Nephron progenitor cell (in vitro differentiated cells): Measurements from ENCODE around the gene SLC34A1.

ENCODE experiments used
- DNase-seq: peaks from one replicate; pipeline ENCODE4 v3.0.0; 2021
- H3K27ac Mint-ChIP-seq: 2 replicates; pipeline ENCODE4 v1.8.0; 2021; ENCODE audit warnings: mild to moderate bottlenecking, moderate library complexity, mixed read lengths
- H3K27me3 Mint-ChIP-seq: 2 replicates; pipeline ENCODE4 v1.8.0; 2021; ENCODE audit warnings: mild to moderate bottlenecking, low read depth, mixed read lengths; ENCODE audit not compliant: poor library complexity
- H3K36me3 Mint-ChIP-seq: 2 replicates; pipeline ENCODE4 v1.8.0; 2021; ENCODE audit warnings: low read depth, mixed read lengths
- H3K4me1 Mint-ChIP-seq: 2 replicates; pipeline ENCODE4 v1.8.0; 2021; ENCODE audit warnings: mixed read lengths
- H3K4me3 Mint-ChIP-seq: 2 replicates; pipeline ENCODE4 v1.8.0; 2021; ENCODE audit warnings: mild to moderate bottlenecking, moderate library complexity, mixed read lengths
- H3K9me3 Mint-ChIP-seq: 2 replicates; pipeline ENCODE4 v1.8.0; 2021; ENCODE audit warnings: mild to moderate bottlenecking, moderate library complexity, mixed read lengths
- CTCF ChIP-seq: fragments of 200-600 bp; sonication (generic); IDR thresholded peaks from 2 replicates; pipeline ENCODE4 v1.5.0; 2021; ENCODE audit warnings: antibody characterized with exemption

The SLC34A1 gene

GRCh38 chr5:177369645-177370440 is 14.4 kb upstream of the SLC34A1 start:
- no peak for TF ChIP-seq CTCF
- peaks cover 45% of the 10 kb centered on the region for H3K4me1 Mint-ChIP-seq
- no peaks in the 10 kb centered on the region for H3K36me3 Mint-ChIP-seq
- peak overlapping the region; percentile 51 for H3K4me3 Mint-ChIP-seq
- DNase-seq, result no peak
- H3K9me3 Mint-ChIP-seq, result no peaks in the 10 kb centered on the region
- no peak overlapping the region for H3K27ac Mint-ChIP-seq
- peaks cover 17% of the 10 kb centered on the region for H3K27me3 Mint-ChIP-seq

GRCh38 chr5:177370488-177371119 is 13.6 kb upstream of the SLC34A1 start:
- peak; percentile 44 for TF ChIP-seq CTCF
- Mint-ChIP-seq H3K36me3 (no peaks in the 10 kb centered on the region), H3K9me3 (no peaks in the 10 kb centered on the region), H3K4me1 (peaks cover 43% of the 10 kb centered on the region), H3K27me3 (peaks cover 17% of the 10 kb centered on the region), H3K4me3 (peak overlapping the region; percentile 81), H3K27ac (no peak overlapping the region)
- peak; percentile 94 for DNase-seq

GRCh38 chr5:177371120-177372033 is 12.9 kb upstream of the SLC34A1 start:
- Mint-ChIP-seq H3K27ac (no peak overlapping the region), H3K4me1 (peaks cover 39% of the 10 kb centered on the region), H3K9me3 (no peaks in the 10 kb centered on the region), H3K4me3 (peak overlapping the region; percentile 81), H3K27me3 (peaks cover 17% of the 10 kb centered on the region), H3K36me3 (no peaks in the 10 kb centered on the region)
- TF ChIP-seq CTCF, result no peak
- DNase-seq, result no peak

- DNase-seq, result no peak
- no peak for TF ChIP-seq CTCF
- peaks cover 33% of the 10 kb centered on the region for H3K4me1 Mint-ChIP-seq
- peaks cover 15% of the 10 kb centered on the region for H3K27me3 Mint-ChIP-seq
- no peaks in the 10 kb centered on the region for H3K9me3 Mint-ChIP-seq
- H3K27ac Mint-ChIP-seq, result no peak overlapping the region
- peak overlapping the region; percentile 61 for H3K4me3 Mint-ChIP-seq
- no peaks in the 10 kb centered on the region for H3K36me3 Mint-ChIP-seq
Observed at GRCh38 chr5:177372034-177372896, 12.0 kb upstream of the SLC34A1 start.

GRCh38 chr5:177372910-177373309 is 11.3 kb upstream of the SLC34A1 start:
- no peak for DNase-seq
- Mint-ChIP-seq H3K4me1 (peaks cover 33% of the 10 kb centered on the region), H3K4me3 (no peak overlapping the region), H3K27me3 (peaks cover 16% of the 10 kb centered on the region), H3K9me3 (no peaks in the 10 kb centered on the region), H3K36me3 (no peaks in the 10 kb centered on the region), H3K27ac (no peak overlapping the region)
- no peak for TF ChIP-seq CTCF
